Lung (tissue), 12 donors: ENCODE results near the gene ATXN1. TPM values are rescaled to one million over a fixed set of nuclear protein-coding genes. Genes with fewer than 3 reads are reported as not detected.

Source experiments
- ATAC-seq: fragments of 200-7000 bp; cut with Tn5 transposase; one replicate; pipeline ENCODE4 v1.9.1; 2020; ENCODE audit warnings: moderate number of reproducible peaks; ENCODE audit not compliant: insufficient read depth, low FRiP score
- DNase-seq, 3 donors: peaks; one replicate each; pipeline ENCODE4 v3.0.0-alpha.2; 2013 to 2017
- H3K27ac ChIP-seq, 2 donors: one replicate each; pipeline ENCODE4 v1.5.1; 2013; ENCODE audit warnings: mild to moderate bottlenecking in 2 of 2, moderate library complexity in 2 of 2, control low read depth in 1 of 2, inconsistent platforms in 1 of 2, low read depth in 1 of 2, low read length in 1 of 2
- H3K27me3 ChIP-seq, 3 donors: one replicate each; pipeline ENCODE4 v1.5.1; 2013; ENCODE audit warnings: low read length in 2 of 3; ENCODE audit not compliant: control insufficient read depth in 3 of 3, insufficient read depth in 3 of 3
- H3K36me3 ChIP-seq, 4 donors: one replicate each; pipeline ENCODE4 v1.5.1; 2013; ENCODE audit warnings: low read length in 4 of 4, mild to moderate bottlenecking in 1 of 4, moderate library complexity in 1 of 4; ENCODE audit not compliant: control insufficient read depth in 4 of 4, insufficient read depth in 4 of 4
- H3K4me1 ChIP-seq, 5 donors: one replicate each; pipeline ENCODE4 v1.5.1; 2013; ENCODE audit warnings: low read length in 5 of 5, mild to moderate bottlenecking in 2 of 5, moderate library complexity in 1 of 5; ENCODE audit not compliant: control insufficient read depth in 5 of 5, insufficient read depth in 5 of 5
- H3K4me3 ChIP-seq: one replicate; pipeline ENCODE4 v1.5.1; 2013; ENCODE audit warnings: mild to moderate bottlenecking, control low read depth, moderate library complexity
- H3K9ac ChIP-seq, 2 donors: one replicate each; pipeline ENCODE4 v1.5.1; 2013; ENCODE audit warnings: low read length in 2 of 2, control low read depth in 1 of 2; ENCODE audit not compliant: insufficient read depth in 1 of 2
- H3K9me3 ChIP-seq, 4 donors: one replicate each; pipeline ENCODE4 v1.5.1; 2013; ENCODE audit warnings: low read length in 3 of 4, mild to moderate bottlenecking in 1 of 4, moderate library complexity in 1 of 4; ENCODE audit not compliant: control insufficient read depth in 4 of 4, insufficient read depth in 3 of 4
- CTCF ChIP-seq: IDR thresholded peaks from 2 replicates; pipeline ENCODE4 v1.5.1; 2012; ENCODE audit warnings: mild to moderate bottlenecking; ENCODE audit errors: control extremely low read depth, extremely low read depth
- WGBS, 2 donors: extraction: QIAGEN DNeasy Blood & Tissue Kit; methylation state at CpG; one replicate each; pipeline ENCODE4 v1.1.7; 2013; 5-methylcytosine and 5-hydroxymethylcytosine counted together
- polyA plus RNA-seq, 2 donors: library from polyadenylated mRNA; stranded (reverse); fragments of 200-250 nt; gene quantifications; one replicate each; pipeline ENCODE4 v1.2.1, GENCODE V29; 2013
- total RNA-seq, 2 donors: library from RNA; depleted of rRNA in 1 of 2; stranded (reverse); fragments of >200 nt in 1 of 2; gene quantifications; one replicate each; pipeline ENCODE4 v1.2.1, GENCODE V29; 2014 to 2021
- donor health status: control.
- donor health status: control.
- donor health status: Bipolar disorder and iron deficiency.
- donor health status: healthy.
- donor health status: DM: yes; HTN: yes; CAD: no.

Gene ATXN1
- total and polyA plus RNA-seq, 4 donors = 9.7 to 108 (median 34.9) TPM

DNA sequence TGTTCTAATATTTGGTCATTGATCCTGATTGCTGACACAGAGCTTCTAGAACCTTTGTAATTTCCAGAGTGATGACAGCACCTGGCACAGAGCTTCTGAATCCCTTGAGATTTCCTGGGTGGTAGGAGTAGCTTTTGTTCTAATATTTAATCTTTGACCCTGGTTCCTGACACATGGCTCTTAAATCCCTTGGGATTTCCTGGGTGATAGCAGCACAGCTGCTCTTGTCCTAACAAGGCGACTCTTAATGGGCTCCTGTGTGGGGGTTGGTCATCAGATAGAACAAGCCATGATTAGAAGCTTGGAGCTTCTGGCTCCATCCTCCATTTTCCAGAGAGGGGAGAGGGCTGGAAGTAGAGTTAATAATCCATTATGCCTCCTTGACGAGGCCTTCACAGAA lies 504.5 kb downstream of the ATXN1 start:
- DNase-seq = no peak
- no peak overlapping the region for H3K4me3 ChIP-seq
- 93 to 95% methylated on average over 2 of the region's 2 CpGs for WGBS, 2 donors
- H3K9ac ChIP-seq = no peak overlapping the region
- H3K4me1 ChIP-seq = peaks cover 0 to 12% (median 3%) of the 10 kb centered on the region in 5 donors
- no peak for TF ChIP-seq CTCF
- peaks cover 0 to 6% (median 2%) of the 10 kb centered on the region in 4 donors for H3K36me3 ChIP-seq
- H3K27ac ChIP-seq = peak overlapping the region in 1 of 2 donors; percentile 45
- peaks cover 0 to 2% (median 0%) of the 10 kb centered on the region in 4 donors for H3K9me3 ChIP-seq
- ATAC-seq = no peak
- H3K27me3 ChIP-seq = no peaks in the 10 kb centered on the region

GRCh38 chr6:16254535-16254934 lies 506.7 kb downstream of the ATXN1 start:
- 96 to 97% methylated on average over 9 of the region's 9 CpGs for WGBS, 2 donors
- no peaks in the 10 kb centered on the region for H3K27me3 ChIP-seq
- peaks cover 0 to 12% (median 3%) of the 10 kb centered on the region in 5 donors for H3K4me1 ChIP-seq
- no peak for TF ChIP-seq CTCF
- H3K9me3 ChIP-seq = peaks cover 0 to 2% (median 0%) of the 10 kb centered on the region in 4 donors
- no peak overlapping the region for H3K27ac ChIP-seq
- H3K4me3 ChIP-seq = no peak overlapping the region
- no peak overlapping the region for H3K9ac ChIP-seq
- DNase-seq (no peak), ATAC-seq (no peak)
- H3K36me3 ChIP-seq = peaks cover 0 to 9% (median 3%) of the 10 kb centered on the region in 4 donors

GRCh38 chr6:16253399-16254144 lies 507.7 kb downstream of the ATXN1 start:
- H3K4me3 ChIP-seq = no peak overlapping the region
- H3K9ac ChIP-seq = no peak overlapping the region
- TF ChIP-seq CTCF = no peak
- peaks cover 0 to 10% (median 3%) of the 10 kb centered on the region in 5 donors for H3K4me1 ChIP-seq
- DNase-seq (no peak), ATAC-seq (no peak)
- 92 to 93% methylated on average over 10 of the region's 10 CpGs for WGBS, 2 donors
- no peak overlapping the region for H3K27ac ChIP-seq
- H3K9me3 ChIP-seq = peaks cover 0 to 2% (median 0%) of the 10 kb centered on the region in 4 donors
- peaks cover 0 to 9% (median 3%) of the 10 kb centered on the region in 4 donors for H3K36me3 ChIP-seq
- H3K27me3 ChIP-seq = no peaks in the 10 kb centered on the region
